ENCODE data around the gene ZNF335.

The ZNF335 gene

GRCh38 chr20:45934586-45935415, 37.2 kb downstream of the ZNF335 start, which contains the start of gene PCIF1:
Gene PCIF1, plus strand, starts transcription at chr20:45934683. Its CDS starts 4,317 bp downstream, at chr20:45939000.
- peak within 1 kb of the TSS; percentile 100 for H4K91ac ChIP-seq (ENCODE audit: low read depth, low read length, poor library complexity)
- peak within 1 kb of the TSS; percentile 97 for H3K14ac ChIP-seq (ENCODE audit: low read length)
- no peak within 1 kb of the TSS for H2BK12ac ChIP-seq (ENCODE audit: low read length)
- H2BK15ac ChIP-seq (ENCODE audit: low read length): no peak within 1 kb of the TSS
- H2AK5ac ChIP-seq (ENCODE audit: low read depth, low read length): peak within 1 kb of the TSS; percentile 100
- H2AFZ ChIP-seq (ENCODE audit: low read length): peak within 1 kb of the TSS; percentile 79
- H3K4me2 ChIP-seq (ENCODE audit: insufficient read depth, low read length, poor library complexity, severe bottlenecking): peak within 1 kb of the TSS; percentile 89
- peak within 1 kb of the TSS; percentile 66 to 99 for H3K4me3 ChIP-seq (ENCODE audit: low read length in 2 of 2)
- no peaks in the 10 kb centered on the region for H3K27me3 ChIP-seq (ENCODE audit: control insufficient read depth in 3 of 3, insufficient read depth in 3 of 3, low read depth in 1 of 3, low read length in 3 of 3)
- peak within 1 kb of the TSS; percentile 98 for H2BK5ac ChIP-seq (ENCODE audit: low read length)
- WGBS, 2 donors (ENCODE audit: extremely low coverage in 2 of 2, insufficient read length in 2 of 2, insufficient replicate concordance in 1 of 2): no CpG with 5 or more reads among the region's 102 CpGs
- DNase-seq (ENCODE audit: low spot score): peak; percentile 99
- H3K27ac ChIP-seq (replicated peaks; ENCODE audit: low read length): peak within 1 kb of the TSS; percentile 100
- H3K18ac ChIP-seq (ENCODE audit: low read length): peak within 1 kb of the TSS; percentile 100
- H3K36me3 ChIP-seq (replicated peaks in 1 of 2; ENCODE audit: control insufficient read depth in 2 of 2, insufficient read depth in 2 of 2, low read length in 2 of 2): peaks cover 24 to 44% of the 10 kb centered on the region in 2 donors
- H3K4ac ChIP-seq (ENCODE audit: low read length): peak within 1 kb of the TSS; percentile 97
- H3K9me3 ChIP-seq (replicated peaks in 1 of 2; ENCODE audit: control insufficient read depth in 2 of 2, insufficient read depth in 1 of 2, low read depth in 1 of 2, low read length in 2 of 2): no peaks in the 10 kb centered on the region
- H3K79me1 ChIP-seq (ENCODE audit: low read depth, low read length): peaks cover 8% of the 10 kb centered on the region
- H2BK120ac ChIP-seq (ENCODE audit: low read depth, low read length): peak within 1 kb of the TSS; percentile 96
- peak within 1 kb of the TSS; percentile 20 for H4K8ac ChIP-seq (ENCODE audit: low read depth, low read length)
- H3K4me1 ChIP-seq (ENCODE audit: control insufficient read depth in 2 of 2, insufficient read depth in 1 of 2, low read depth in 1 of 2, low read length in 2 of 2): peaks cover 8 to 18% of the 10 kb centered on the region in 2 donors
- H3K23ac ChIP-seq (ENCODE audit: low read depth, low read length, poor library complexity): peak within 1 kb of the TSS; percentile 95
- H3K9ac ChIP-seq (ENCODE audit: low read depth, low read length, poor library complexity): peak within 1 kb of the TSS; percentile 99

- no peaks in the 10 kb centered on the region for H3K27me3 ChIP-seq (ENCODE audit: control insufficient read depth in 3 of 3, insufficient read depth in 3 of 3, low read depth in 1 of 3, low read length in 3 of 3)
- peak overlapping the region; percentile 100 for H3K18ac ChIP-seq (ENCODE audit: low read length)
- H3K4me1 ChIP-seq (ENCODE audit: control insufficient read depth in 2 of 2, insufficient read depth in 1 of 2, low read depth in 1 of 2, low read length in 2 of 2): peaks cover 8 to 18% of the 10 kb centered on the region in 2 donors
- H3K23ac ChIP-seq (ENCODE audit: low read depth, low read length, poor library complexity): peak overlapping the region; percentile 95
- H3K14ac ChIP-seq (ENCODE audit: low read length): peak overlapping the region; percentile 97
- WGBS, 2 donors (ENCODE audit: extremely low coverage in 2 of 2, insufficient read length in 2 of 2, insufficient replicate concordance in 1 of 2): no CpG with 5 or more reads among the region's 34 CpGs
- H2BK15ac ChIP-seq (ENCODE audit: low read length): no peak overlapping the region
- H3K79me1 ChIP-seq (ENCODE audit: low read depth, low read length): peaks cover 8% of the 10 kb centered on the region
- H3K4me2 ChIP-seq (ENCODE audit: insufficient read depth, low read length, poor library complexity, severe bottlenecking): peak overlapping the region; percentile 89
- H3K9me3 ChIP-seq (replicated peaks in 1 of 2; ENCODE audit: control insufficient read depth in 2 of 2, insufficient read depth in 1 of 2, low read depth in 1 of 2, low read length in 2 of 2): no peaks in the 10 kb centered on the region
- H2AFZ ChIP-seq (ENCODE audit: low read length): peak overlapping the region; percentile 79
- peak overlapping the region; percentile 100 for H3K27ac ChIP-seq (replicated peaks; ENCODE audit: low read length)
- peak overlapping the region; percentile 98 for H2BK5ac ChIP-seq (ENCODE audit: low read length)
- peak overlapping the region; percentile 97 for H3K4ac ChIP-seq (ENCODE audit: low read length)
- peak overlapping the region; percentile 99 for H3K9ac ChIP-seq (ENCODE audit: low read depth, low read length, poor library complexity)
- H2BK120ac ChIP-seq (ENCODE audit: low read depth, low read length): no peak overlapping the region
- peak overlapping the region; percentile 20 for H4K8ac ChIP-seq (ENCODE audit: low read depth, low read length)
- H3K4me3 ChIP-seq (ENCODE audit: low read length in 2 of 2): peak overlapping the region; percentile 66 to 99
- H3K36me3 ChIP-seq (replicated peaks in 1 of 2; ENCODE audit: control insufficient read depth in 2 of 2, insufficient read depth in 2 of 2, low read length in 2 of 2): peaks cover 17 to 38% of the 10 kb centered on the region in 2 donors
- peak overlapping the region; percentile 96 for H4K91ac ChIP-seq (ENCODE audit: low read depth, low read length, poor library complexity)
- H2BK12ac ChIP-seq (ENCODE audit: low read length): no peak overlapping the region
- DNase-seq (ENCODE audit: low spot score): no peak
- peak overlapping the region; percentile 100 for H2AK5ac ChIP-seq (ENCODE audit: low read depth, low read length)
Measured at GRCh38 chr20:45934046-45934585, 37.9 kb downstream of the ZNF335 start.

- peak overlapping the region; percentile 97 for H3K14ac ChIP-seq (ENCODE audit: low read length)
Measured at GRCh38 chr20:45933266-45934045, 38.5 kb downstream of the ZNF335 start.

More at GRCh38 chr20:45933266-45934045, 38.5 kb downstream of the ZNF335 start:
- Histone ChIP-seq H3K9me3 (replicated peaks in 1 of 2; ENCODE audit: control insufficient read depth in 2 of 2, insufficient read depth in 1 of 2, low read depth in 1 of 2, low read length in 2 of 2) (no peaks in the 10 kb centered on the region), H4K91ac (ENCODE audit: low read depth, low read length, poor library complexity) (no peak overlapping the region), H2BK5ac (ENCODE audit: low read length) (peak overlapping the region; percentile 98), H3K9ac (ENCODE audit: low read depth, low read length, poor library complexity) (peak overlapping the region; percentile 79), H2AFZ (ENCODE audit: low read length) (peak overlapping the region; percentile 79), H3K36me3 (replicated peaks in 1 of 2; ENCODE audit: control insufficient read depth in 2 of 2, insufficient read depth in 2 of 2, low read length in 2 of 2) (peaks cover 11 to 31% of the 10 kb centered on the region in 2 donors), H3K27me3 (ENCODE audit: control insufficient read depth in 3 of 3, insufficient read depth in 3 of 3, low read depth in 1 of 3, low read length in 3 of 3) (no peaks in the 10 kb centered on the region), H3K4me3 (ENCODE audit: low read length in 2 of 2) (peak overlapping the region; percentile 66 to 99), H3K79me1 (ENCODE audit: low read depth, low read length) (peaks cover 8% of the 10 kb centered on the region), H2AK5ac (ENCODE audit: low read depth, low read length) (peak overlapping the region; percentile 43), H2BK12ac (ENCODE audit: low read length) (no peak overlapping the region), H2BK15ac (ENCODE audit: low read length) (peak overlapping the region; percentile 23), H3K4ac (ENCODE audit: low read length) (no peak overlapping the region), H3K27ac (replicated peaks; ENCODE audit: low read length) (peak overlapping the region; percentile 100), H3K4me2 (ENCODE audit: insufficient read depth, low read length, poor library complexity, severe bottlenecking) (peak overlapping the region; percentile 89), H3K23ac (ENCODE audit: low read depth, low read length, poor library complexity) (peak overlapping the region; percentile 53), H2BK120ac (ENCODE audit: low read depth, low read length) (no peak overlapping the region), H4K8ac (ENCODE audit: low read depth, low read length) (peak overlapping the region; percentile 54), H3K18ac (ENCODE audit: low read length) (no peak overlapping the region), H3K4me1 (ENCODE audit: control insufficient read depth in 2 of 2, insufficient read depth in 1 of 2, low read depth in 1 of 2, low read length in 2 of 2) (peaks cover 7 to 18% of the 10 kb centered on the region in 2 donors)
- peak; percentile 72 for DNase-seq (ENCODE audit: low spot score)
- WGBS, 2 donors (ENCODE audit: extremely low coverage in 2 of 2, insufficient read length in 2 of 2, insufficient replicate concordance in 1 of 2): no CpG with 5 or more reads among the region's 22 CpGs

All from neuronal stem cell (in vitro differentiated cells).